Prostate gland (tissue), 2 donors: ENCODE measurements around the gene NRXN2.

Experiments
- POLR2AphosphoS5 ChIP-seq: sonication (generic); formaldehyde crosslinking; IDR thresholded peaks from one replicate; pipeline ENCODE4 v1.6.1; 2017; ENCODE audit warnings: antibody characterized with exemption
- TF ChIP-seq, protein P1 (sequence below), 4 experiments: fragments of 200-600 bp in 2 of 4; fragments of 450-650 bp in 2 of 4; sonication (generic) in 2 of 4; IDR thresholded peaks; 1 replicate in 3 of 4; 2 replicates in 1 of 4; pipeline ENCODE4 v1.5.1; 2016 to 2019; ENCODE audit warnings: antibody characterized with exemption in 4 of 4, mild to moderate bottlenecking in 2 of 4, moderate library complexity in 2 of 4

GRCh38 chr11:64766881-64767280, 43.9 kb upstream of the NRXN2 start:
- TF ChIP-seq, protein P1, sequence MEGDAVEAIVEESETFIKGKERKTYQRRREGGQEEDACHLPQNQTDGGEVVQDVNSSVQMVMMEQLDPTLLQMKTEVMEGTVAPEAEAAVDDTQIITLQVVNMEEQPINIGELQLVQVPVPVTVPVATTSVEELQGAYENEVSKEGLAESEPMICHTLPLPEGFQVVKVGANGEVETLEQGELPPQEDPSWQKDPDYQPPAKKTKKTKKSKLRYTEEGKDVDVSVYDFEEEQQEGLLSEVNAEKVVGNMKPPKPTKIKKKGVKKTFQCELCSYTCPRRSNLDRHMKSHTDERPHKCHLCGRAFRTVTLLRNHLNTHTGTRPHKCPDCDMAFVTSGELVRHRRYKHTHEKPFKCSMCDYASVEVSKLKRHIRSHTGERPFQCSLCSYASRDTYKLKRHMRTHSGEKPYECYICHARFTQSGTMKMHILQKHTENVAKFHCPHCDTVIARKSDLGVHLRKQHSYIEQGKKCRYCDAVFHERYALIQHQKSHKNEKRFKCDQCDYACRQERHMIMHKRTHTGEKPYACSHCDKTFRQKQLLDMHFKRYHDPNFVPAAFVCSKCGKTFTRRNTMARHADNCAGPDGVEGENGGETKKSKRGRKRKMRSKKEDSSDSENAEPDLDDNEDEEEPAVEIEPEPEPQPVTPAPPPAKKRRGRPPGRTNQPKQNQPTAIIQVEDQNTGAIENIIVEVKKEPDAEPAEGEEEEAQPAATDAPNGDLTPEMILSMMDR (IDR thresholded peaks at IDR 0.05) = no peak
- TF ChIP-seq POLR2AphosphoS5 = no peak
